Upper lobe of right lung (tissue), 1 donor: Measurements from ENCODE around the gene TTC7B. TPM values are rescaled to one million over a fixed set of nuclear protein-coding genes. Genes with fewer than 3 reads are reported as not detected.

Experiments
- ATAC-seq: fragments of 200-7000 bp; cut with Tn5 transposase; one replicate; pipeline ENCODE4 v1.9.1; 2020; ENCODE audit warnings: mild to moderate bottlenecking, moderate library complexity
- DNase-seq: peaks from one replicate; pipeline ENCODE4 v3.0.0-alpha.2; 2020
- H3K27ac ChIP-seq: fragments of 200-600 bp; one replicate; pipeline ENCODE4 v1.8.0; 2022
- H3K27me3 ChIP-seq: fragments of 200-600 bp; one replicate; pipeline ENCODE4 v1.8.0; 2022; ENCODE audit warnings: mild to moderate bottlenecking
- H3K36me3 ChIP-seq: fragments of 200-600 bp; one replicate; pipeline ENCODE4 v1.8.0; 2022
- H3K4me1 ChIP-seq: fragments of 200-600 bp; one replicate; pipeline ENCODE4 v1.8.0; 2022
- H3K4me3 ChIP-seq: fragments of 200-600 bp; one replicate; pipeline ENCODE4 v1.8.0; 2022; ENCODE audit warnings: mild to moderate bottlenecking
- H3K9me3 ChIP-seq: fragments of 200-600 bp; one replicate; pipeline ENCODE4 v1.8.0; 2022
- CTCF ChIP-seq: fragments of 200-600 bp; IDR thresholded peaks from one replicate; pipeline ENCODE4 v1.8.0; 2022; ENCODE audit warnings: antibody characterized with exemption
- intact Hi-C: fragments of 100-400 bp; cut with DNase I; formaldehyde crosslinking; loops from one replicate; pipeline ENCODE4 v1.11.0; 2022
- total RNA-seq: library from RNA; stranded (reverse); fragmentation: NEBNext Ultra II Directional; extraction: Animal tissue kit (Norgen Biotek cat#: 25700); gene quantifications from one replicate; pipeline ENCODE4 v1.2.1, GENCODE V29; 2021
- donor health status: DM: no; HTN: yes; CAD: no; lungs with severe emphysema.

Gene TTC7B
- total RNA-seq, 1 donor from 2014 or later = 41.5 TPM

DNA sequence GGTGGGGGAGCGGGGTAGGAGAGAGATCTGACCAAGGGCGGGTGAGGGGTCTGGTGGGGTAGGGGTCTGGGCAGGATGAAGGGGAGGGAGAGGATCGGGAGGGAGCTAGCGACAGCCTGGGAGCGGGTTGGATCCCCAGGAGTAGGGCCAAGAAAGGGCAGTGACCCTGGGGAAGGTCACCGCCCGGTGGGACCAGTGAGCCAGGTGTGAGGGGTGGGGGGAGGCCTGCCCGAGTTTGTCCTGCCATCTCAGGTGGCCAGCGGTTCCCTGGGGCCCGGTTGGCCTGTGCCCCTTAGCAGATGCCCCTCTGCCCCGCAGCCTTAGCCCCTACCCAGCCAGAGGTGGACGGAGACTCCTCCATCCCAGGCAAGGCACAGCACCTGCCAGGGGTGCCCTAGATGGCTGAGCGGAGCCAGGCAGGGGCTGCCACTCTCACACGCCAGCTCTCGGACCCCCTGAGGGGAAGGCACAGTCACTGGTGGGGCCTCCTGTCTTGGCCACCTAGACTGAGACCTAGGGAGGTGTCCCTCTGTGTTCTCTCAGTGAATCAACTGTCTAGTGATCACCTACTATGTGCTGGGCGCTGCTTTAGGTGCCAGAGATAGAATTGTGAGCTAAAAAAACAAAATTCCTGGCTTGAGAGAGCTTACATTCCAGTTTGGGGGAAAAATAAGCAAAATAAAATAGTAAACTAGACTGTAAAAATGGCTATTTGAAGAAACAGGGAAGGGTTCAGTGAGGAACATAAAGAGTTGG, 629 bp upstream of the TTC7B start:
- peak; percentile 2 for ATAC-seq
- no peak overlapping the region for H3K4me3 ChIP-seq
- no peaks in the 10 kb centered on the region for H3K36me3 ChIP-seq
- intact Hi-C loops = no loop called here
- peaks cover 7% of the 10 kb centered on the region for H3K4me1 ChIP-seq
- DNase-seq = no peak
- no peaks in the 10 kb centered on the region for H3K9me3 ChIP-seq
- no peak for TF ChIP-seq CTCF
- H3K27ac ChIP-seq = no peak overlapping the region
- H3K27me3 ChIP-seq = no peaks in the 10 kb centered on the region

DNA sequence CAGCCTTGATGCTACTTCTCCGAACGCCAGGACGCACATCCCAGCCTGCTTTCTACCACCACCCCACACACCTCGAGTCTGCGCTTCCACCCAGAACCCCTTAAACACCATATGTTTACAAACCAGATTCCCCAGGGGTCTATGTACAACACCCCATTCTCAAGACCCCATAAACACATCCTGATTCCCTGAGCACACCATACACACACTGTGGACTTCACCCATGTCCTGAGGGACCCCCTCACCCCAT, 733 bp downstream of the TTC7B start:
- TF ChIP-seq CTCF = no peak
- no peak for ATAC-seq
- intact Hi-C loops = no loop called here
- Histone ChIP-seq H3K27me3 (no peaks in the 10 kb centered on the region), H3K4me3 (peak overlapping the region; percentile 69), H3K4me1 (peaks cover 7% of the 10 kb centered on the region), H3K9me3 (no peaks in the 10 kb centered on the region), H3K36me3 (no peaks in the 10 kb centered on the region), H3K27ac (no peak overlapping the region)
- no peak for DNase-seq

GRCh38 chr14:90814806-90815571, 1.2 kb downstream of the TTC7B start:
- H3K27ac ChIP-seq = no peak overlapping the region
- H3K27me3 ChIP-seq = no peaks in the 10 kb centered on the region
- H3K4me1 ChIP-seq = peaks cover 7% of the 10 kb centered on the region
- ATAC-seq = no peak
- TF ChIP-seq CTCF = no peak
- DNase-seq = no peak
- peak overlapping the region; percentile 69 for H3K4me3 ChIP-seq
- intact Hi-C loops = no loop called here
- no peaks in the 10 kb centered on the region for H3K36me3 ChIP-seq
- no peaks in the 10 kb centered on the region for H3K9me3 ChIP-seq

DNA sequence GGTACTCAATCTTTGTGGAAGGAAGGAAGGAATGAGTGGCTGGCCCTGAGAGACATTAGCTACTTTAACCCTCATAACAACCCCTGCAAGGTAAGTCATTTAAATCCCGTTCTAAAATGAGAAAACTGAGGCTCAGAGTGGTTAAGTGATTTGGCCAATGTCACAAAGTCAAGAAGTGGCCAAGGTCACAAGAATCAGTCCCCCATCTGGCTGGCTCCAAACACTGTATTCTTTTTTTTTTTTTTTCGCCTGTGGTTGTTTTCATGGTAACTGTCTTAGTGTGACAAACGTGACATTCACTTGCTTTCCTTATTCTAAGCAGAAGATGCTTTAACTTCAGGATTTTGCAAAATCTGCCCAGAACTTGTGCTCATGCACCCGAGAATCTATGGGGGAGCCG, 2.8 kb downstream of the TTC7B start:
- no peak for TF ChIP-seq CTCF
- Histone ChIP-seq H3K36me3 (no peaks in the 10 kb centered on the region), H3K4me3 (no peak overlapping the region), H3K4me1 (peaks cover 7% of the 10 kb centered on the region), H3K9me3 (no peaks in the 10 kb centered on the region), H3K27me3 (no peaks in the 10 kb centered on the region), H3K27ac (no peak overlapping the region)
- intact Hi-C loops = no loop called here
- ATAC-seq (no peak), DNase-seq (no peak)

DNA sequence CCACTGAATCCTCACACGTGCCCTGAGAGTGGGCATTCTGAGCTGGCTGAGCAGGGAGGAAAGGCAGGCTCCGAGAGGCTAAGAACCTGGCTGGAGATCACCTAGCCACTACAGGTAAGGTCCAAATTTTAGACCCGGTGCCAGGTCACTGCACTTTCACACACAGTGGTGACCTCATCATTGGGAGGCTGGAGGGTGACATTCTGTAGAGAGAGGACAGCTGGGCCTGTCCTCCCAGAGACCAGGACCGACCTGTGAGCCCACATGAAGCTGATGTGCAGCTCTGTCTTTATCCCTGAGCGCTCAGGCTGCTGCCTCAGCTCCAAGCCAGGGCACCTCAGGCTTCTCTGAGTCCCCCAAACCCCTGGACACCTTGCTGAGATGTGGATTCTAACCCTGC, 4.1 kb downstream of the TTC7B start:
- no peak for TF ChIP-seq CTCF
- H3K9me3 ChIP-seq = no peaks in the 10 kb centered on the region
- DNase-seq = no peak
- H3K4me3 ChIP-seq = no peak overlapping the region
- H3K4me1 ChIP-seq = peaks cover 7% of the 10 kb centered on the region
- H3K27ac ChIP-seq = no peak overlapping the region
- intact Hi-C loops = no loop called here
- no peaks in the 10 kb centered on the region for H3K27me3 ChIP-seq
- no peak for ATAC-seq
- H3K36me3 ChIP-seq = no peaks in the 10 kb centered on the region
